GM19324 (cell line): ENCODE measurements around the gene ST6GALNAC3.
"Not testable (repeated sequence)": the region's sequence is repeated elsewhere in the genome, so short reads cannot be mapped to it uniquely, and the experiment has no call there.

Source experiments
- ATAC-seq: cut with Tn5 transposase; IDR thresholded peaks from one replicate; pipeline ENCODE4 v1.9.1; 2021; ENCODE audit warnings: mild to moderate bottlenecking, moderate library complexity; ENCODE audit not compliant: unreplicated experiment, low FRiP score

ST6GALNAC3 gene

GRCh38 chr1:76232666-76233065 is 158.1 kb downstream of the ST6GALNAC3 start:
- no peak for ATAC-seq

- no peak for ATAC-seq
Measured at GRCh38 chr1:76234061-76234460, 159.5 kb downstream of the ST6GALNAC3 start.

GRCh38 chr1:76237211-76237610 is 162.7 kb downstream of the ST6GALNAC3 start:
- no peak for ATAC-seq

- no peak for ATAC-seq
Measured at GRCh38 chr1:76238094-76238628, 163.6 kb downstream of the ST6GALNAC3 start.

- no peak for ATAC-seq
Measured at GRCh38 chr1:76239470-76239918, 164.9 kb downstream of the ST6GALNAC3 start.

- no peak for ATAC-seq
Measured at GRCh38 chr1:76240316-76240715, 165.8 kb downstream of the ST6GALNAC3 start.

GRCh38 chr1:76242587-76242986 is 168.0 kb downstream of the ST6GALNAC3 start:
- ATAC-seq = not testable (repeated sequence)

- no peak for ATAC-seq
Measured at GRCh38 chr1:76247261-76247852, 172.8 kb downstream of the ST6GALNAC3 start.

- ATAC-seq = no peak
Measured at GRCh38 chr1:76250271-76250670, 175.7 kb downstream of the ST6GALNAC3 start.

- ATAC-seq = no peak
Measured at GRCh38 chr1:76252431-76252830, 177.9 kb downstream of the ST6GALNAC3 start.

GRCh38 chr1:76254104-76255030 is 179.8 kb downstream of the ST6GALNAC3 start:
- ATAC-seq = no peak

- no peak for ATAC-seq
Measured at GRCh38 chr1:76256289-76257223, 182.0 kb downstream of the ST6GALNAC3 start.

- no peak for ATAC-seq
Measured at GRCh38 chr1:76257823-76258222, 183.3 kb downstream of the ST6GALNAC3 start.

GRCh38 chr1:76259270-76259669 is 184.7 kb downstream of the ST6GALNAC3 start:
- no peak for ATAC-seq

- no peak for ATAC-seq
Measured at GRCh38 chr1:76260279-76260678, 185.7 kb downstream of the ST6GALNAC3 start.

GRCh38 chr1:76262601-76263000 is 188.1 kb downstream of the ST6GALNAC3 start:
- no peak for ATAC-seq

GRCh38 chr1:76264642-76265041 is 190.1 kb downstream of the ST6GALNAC3 start:
- no peak for ATAC-seq

- ATAC-seq = no peak
Measured at GRCh38 chr1:76266762-76267161, 192.2 kb downstream of the ST6GALNAC3 start.

- ATAC-seq = no peak
Measured at GRCh38 chr1:76267631-76268030, 193.1 kb downstream of the ST6GALNAC3 start.

- no peak for ATAC-seq
Measured at GRCh38 chr1:76268341-76268740, 193.8 kb downstream of the ST6GALNAC3 start.
